DOHH2 (cell line): ENCODE data around the gene TC2N.

Source experiments
- H3F3A ChIP-seq: fragments of 200-600 bp; sonication (generic), shearing (Covaris generic); 2 replicates; pipeline ENCODE4 v1.6.0; 2016; ENCODE audit warnings: antibody characterized with exemption, mild to moderate bottlenecking; ENCODE audit not compliant: control insufficient read depth, insufficient read depth
- H3K27ac ChIP-seq: fragments of 200-600 bp; sonication (generic); 2 replicates; pipeline ENCODE4 v1.5.1; 2014; ENCODE audit warnings: low read depth, mild to moderate bottlenecking, low read length, moderate library complexity
- H3K27me3 ChIP-seq: fragments of 200-600 bp; sonication (generic); 2 replicates; pipeline ENCODE4 v1.6.1; 2014; ENCODE audit warnings: mild to moderate bottlenecking, low read length, mixed read lengths; ENCODE audit not compliant: control insufficient read depth
- H3K36me3 ChIP-seq: fragments of 200-600 bp; sonication (generic); 2 replicates; pipeline ENCODE4 v1.6.1; 2014; ENCODE audit warnings: mild to moderate bottlenecking, low read length, moderate library complexity, mixed read lengths; ENCODE audit not compliant: control insufficient read depth
- H3K4me1 ChIP-seq: fragments of 200-600 bp; sonication (generic); 2 replicates; pipeline ENCODE4 v1.6.1; 2014; ENCODE audit warnings: mild to moderate bottlenecking, low read length, mixed read lengths; ENCODE audit not compliant: control insufficient read depth
- H3K4me2 ChIP-seq: fragments of 200-600 bp; sonication (generic); 2 replicates; pipeline ENCODE4 v1.6.0; 2014; ENCODE audit warnings: mild to moderate bottlenecking, low read length, moderate library complexity
- H3K4me3 ChIP-seq: fragments of 200-600 bp; sonication (generic); 2 replicates; pipeline ENCODE4 v1.5.1; 2014; ENCODE audit warnings: mild to moderate bottlenecking, low read length, mixed read lengths
- H3K79me2 ChIP-seq: fragments of 200-600 bp; sonication (generic); 2 replicates; pipeline ENCODE4 v1.6.1; 2014; ENCODE audit warnings: mild to moderate bottlenecking, low read length, mixed read lengths; ENCODE audit not compliant: control insufficient read depth
- H3K9me2 ChIP-seq: fragments of 200-600 bp; sonication (generic); replicated peaks from 2 replicates; pipeline ENCODE4 v1.6.1; 2014; ENCODE audit warnings: mild to moderate bottlenecking, low read length, mixed read lengths; ENCODE audit not compliant: control insufficient read depth
- H3K9me3 ChIP-seq: fragments of 200-600 bp; sonication (generic); 2 replicates; pipeline ENCODE4 v1.6.1; 2014; ENCODE audit warnings: antibody characterized with exemption, low read length, mixed read lengths; ENCODE audit not compliant: control insufficient read depth, insufficient read depth
- H4K20me1 ChIP-seq: fragments of 200-600 bp; sonication (generic); 2 replicates; pipeline ENCODE4 v1.6.0; 2014; ENCODE audit warnings: low read depth, mild to moderate bottlenecking, antibody characterized with exemption, low read length, moderate library complexity; ENCODE audit not compliant: control insufficient read depth, insufficient read depth
- EZH2phosphoT487 ChIP-seq: fragments of 200-600 bp; sonication (generic); IDR thresholded peaks from 2 replicates; pipeline ENCODE4 v1.6.1; 2017; ENCODE audit warnings: borderline replicate concordance, mild to moderate bottlenecking, antibody characterized with exemption, low read length, moderate library complexity, mixed read lengths
- TF ChIP-seq, protein P1 (sequence below): fragments of 200-600 bp; sonication (generic); IDR thresholded peaks from one replicate; pipeline ENCODE4 v1.5.1; 2014; ENCODE audit warnings: antibody characterized with exemption, mild to moderate bottlenecking, low read depth, low read length; ENCODE audit not compliant: poor library complexity, severe bottlenecking

TC2N gene

GRCh38 chr14:91851563-91851962, 15.8 kb downstream of the TC2N start:
- no peak overlapping the region for H3K4me2 ChIP-seq
- H3K9me2 ChIP-seq: no peaks in the 10 kb centered on the region
- H3K4me3 ChIP-seq: no peak overlapping the region
- peaks cover 42% of the 10 kb centered on the region for H3K4me1 ChIP-seq
- TF ChIP-seq, protein P1, sequence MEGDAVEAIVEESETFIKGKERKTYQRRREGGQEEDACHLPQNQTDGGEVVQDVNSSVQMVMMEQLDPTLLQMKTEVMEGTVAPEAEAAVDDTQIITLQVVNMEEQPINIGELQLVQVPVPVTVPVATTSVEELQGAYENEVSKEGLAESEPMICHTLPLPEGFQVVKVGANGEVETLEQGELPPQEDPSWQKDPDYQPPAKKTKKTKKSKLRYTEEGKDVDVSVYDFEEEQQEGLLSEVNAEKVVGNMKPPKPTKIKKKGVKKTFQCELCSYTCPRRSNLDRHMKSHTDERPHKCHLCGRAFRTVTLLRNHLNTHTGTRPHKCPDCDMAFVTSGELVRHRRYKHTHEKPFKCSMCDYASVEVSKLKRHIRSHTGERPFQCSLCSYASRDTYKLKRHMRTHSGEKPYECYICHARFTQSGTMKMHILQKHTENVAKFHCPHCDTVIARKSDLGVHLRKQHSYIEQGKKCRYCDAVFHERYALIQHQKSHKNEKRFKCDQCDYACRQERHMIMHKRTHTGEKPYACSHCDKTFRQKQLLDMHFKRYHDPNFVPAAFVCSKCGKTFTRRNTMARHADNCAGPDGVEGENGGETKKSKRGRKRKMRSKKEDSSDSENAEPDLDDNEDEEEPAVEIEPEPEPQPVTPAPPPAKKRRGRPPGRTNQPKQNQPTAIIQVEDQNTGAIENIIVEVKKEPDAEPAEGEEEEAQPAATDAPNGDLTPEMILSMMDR: no peak
- no peak for TF ChIP-seq EZH2phosphoT487
- no peaks in the 10 kb centered on the region for H3K36me3 ChIP-seq
- H3K27ac ChIP-seq: no peak overlapping the region
- no peaks in the 10 kb centered on the region for H4K20me1 ChIP-seq
- no peaks in the 10 kb centered on the region for H3F3A ChIP-seq
- H3K79me2 ChIP-seq: no peaks in the 10 kb centered on the region
- no peaks in the 10 kb centered on the region for H3K27me3 ChIP-seq
- no peaks in the 10 kb centered on the region for H3K9me3 ChIP-seq

DNA sequence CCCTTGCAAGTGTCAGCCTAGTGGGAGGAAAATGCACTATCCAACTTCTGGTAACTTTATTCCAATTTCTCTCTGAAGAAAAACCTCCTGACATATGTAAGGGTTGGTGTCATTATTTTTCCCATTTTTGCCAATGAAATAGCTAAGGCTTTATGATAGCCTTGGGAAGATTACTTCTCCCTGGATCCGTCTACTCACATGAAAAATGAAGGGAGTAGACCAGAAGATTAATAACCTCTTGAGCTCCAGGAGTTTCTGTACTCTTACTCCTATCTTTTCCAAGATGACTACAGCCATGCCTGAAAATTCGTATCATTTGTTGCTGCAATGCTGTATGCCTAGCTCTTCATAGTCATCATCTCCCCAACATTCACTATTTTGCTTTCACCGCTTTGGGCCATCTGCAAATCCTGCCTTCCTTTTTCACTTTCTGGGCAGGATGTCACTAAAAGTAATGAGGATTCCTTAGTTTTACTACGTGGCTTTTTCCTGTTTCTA, 18.8 kb downstream of the TC2N start:
- Histone ChIP-seq H3K4me3 (no peak overlapping the region), H3K9me2 (no peaks in the 10 kb centered on the region), H3K79me2 (no peaks in the 10 kb centered on the region)

DNA sequence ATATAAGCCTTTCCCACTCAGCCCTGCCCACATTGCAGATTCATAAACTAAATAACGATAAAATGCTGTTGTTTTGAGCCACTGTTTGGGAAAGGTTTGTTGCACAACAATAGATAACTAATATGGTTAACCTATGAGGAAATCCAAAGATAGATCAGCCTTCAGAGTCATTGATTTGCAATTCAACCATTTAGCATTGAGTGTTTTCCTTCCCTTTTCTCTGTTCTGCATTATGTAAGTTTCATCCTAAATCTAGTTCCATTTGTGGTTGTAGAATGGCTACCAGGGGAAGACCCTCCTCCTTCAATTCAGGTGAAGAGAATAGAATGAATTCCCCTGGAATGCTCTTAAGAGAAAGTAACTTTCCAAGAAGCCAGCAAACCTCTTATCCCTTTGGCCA, 19.6 kb downstream of the TC2N start:
- Histone ChIP-seq H3K27me3 (no peaks in the 10 kb centered on the region), H3K27ac (no peak overlapping the region), H3K9me2 (no peaks in the 10 kb centered on the region), H3F3A (no peaks in the 10 kb centered on the region), H3K79me2 (no peaks in the 10 kb centered on the region), H3K4me1 (peaks cover 26% of the 10 kb centered on the region), H4K20me1 (no peaks in the 10 kb centered on the region), H3K4me2 (no peak overlapping the region), H3K9me3 (no peaks in the 10 kb centered on the region), H3K36me3 (no peaks in the 10 kb centered on the region), H3K4me3 (no peak overlapping the region)
- TF ChIP-seq, protein P1: no peak
- TF ChIP-seq EZH2phosphoT487: no peak

More for the DNA sequence above, 18.8 kb downstream of the TC2N start:
- Histone ChIP-seq H3K27ac (no peak overlapping the region), H3K4me2 (no peak overlapping the region), H3K36me3 (no peaks in the 10 kb centered on the region), H4K20me1 (no peaks in the 10 kb centered on the region), H3F3A (no peaks in the 10 kb centered on the region), H3K27me3 (no peaks in the 10 kb centered on the region), H3K4me1 (peaks cover 32% of the 10 kb centered on the region), H3K9me3 (no peaks in the 10 kb centered on the region)
- TF ChIP-seq, protein P1: no peak
- no peak for TF ChIP-seq EZH2phosphoT487
